Spleen (tissue), 11 donors: ENCODE measurements around the gene SLC1A4. TPM values are rescaled to one million over a fixed set of nuclear protein-coding genes. Genes with fewer than 3 reads are reported as not detected.
"Not testable (repeated sequence)": the region's sequence is repeated elsewhere in the genome, so short reads cannot be mapped to it uniquely, and the experiment has no call there.

Source experiments
- DNase-seq: peaks from one replicate; pipeline ENCODE4 v3.0.0-alpha.2; 2020
- H3K27ac ChIP-seq, 8 donors: fragments of 200-600 bp; sonication (generic) in 7 of 8; 1 replicate in 4 of 8; 2 replicates in 4 of 8; pipeline versions ENCODE4 v1.5.0 to v1.8.0; 2016 to 2021; ENCODE audit warnings: inconsistent platforms in 4 of 8, mild to moderate bottlenecking in 4 of 8, moderate library complexity in 1 of 8
- H3K27me3 ChIP-seq, 7 donors: fragments of 200-600 bp; sonication (generic) in 6 of 7; replicated peaks in 1 of 7; 1 replicate in 4 of 7; 2 replicates in 3 of 7; pipeline versions ENCODE4 v1.5.0 to v1.8.0; 2016 to 2021; ENCODE audit warnings: inconsistent platforms in 3 of 7, mild to moderate bottlenecking in 1 of 7
- H3K36me3 ChIP-seq, 6 donors: fragments of 200-600 bp; sonication (generic) in 5 of 6; 1 replicate in 4 of 6; 2 replicates in 2 of 6; pipeline versions ENCODE4 v1.5.0 to v1.8.0; 2016 to 2021; ENCODE audit warnings: inconsistent platforms in 2 of 6
- H3K4me1 ChIP-seq, 6 donors: fragments of 200-600 bp; sonication (generic) in 5 of 6; 1 replicate in 3 of 6; 2 replicates in 3 of 6; pipeline versions ENCODE4 v1.5.0 to v1.8.0; 2016 to 2021; ENCODE audit warnings: inconsistent platforms in 3 of 6
- H3K4me3 ChIP-seq, 8 donors: fragments of 200-600 bp; sonication (generic) in 7 of 8; 1 replicate in 4 of 8; 2 replicates in 4 of 8; pipeline versions ENCODE4 v1.5.0 to v1.8.0; 2016 to 2021; ENCODE audit warnings: inconsistent platforms in 4 of 8, mild to moderate bottlenecking in 4 of 8, moderate library complexity in 2 of 8
- H3K9me3 ChIP-seq, 8 donors: fragments of 200-600 bp; sonication (generic) in 7 of 8; 1 replicate in 4 of 8; 2 replicates in 4 of 8; pipeline versions ENCODE4 v1.5.0 to v1.8.0; 2016 to 2021; ENCODE audit warnings: inconsistent platforms in 4 of 8
- POLR2A ChIP-seq, 3 donors: fragments of 450-650 bp; IDR thresholded peaks; one replicate each; pipeline ENCODE4 v1.5.1; 2017; ENCODE audit warnings: antibody characterized with exemption in 3 of 3, mild to moderate bottlenecking in 1 of 3
- POLR2AphosphoS5 ChIP-seq, 3 donors: sonication (generic); formaldehyde crosslinking; IDR thresholded peaks; one replicate each; pipeline ENCODE4 v1.5.1; 2017; ENCODE audit warnings: antibody characterized with exemption in 3 of 3
- WGBS, 5 donors: extraction: QIAGEN DNeasy Blood & Tissue Kit in 3 of 5; methylation state at CpG; one replicate each; pipeline versions ENCODE4 v1.1.5 to v1.1.7; 2013 to 2018; 5-methylcytosine and 5-hydroxymethylcytosine counted together
- intact Hi-C: fragments of 100-400 bp; cut with DNase I; formaldehyde crosslinking; loops from one replicate; pipeline ENCODE4 v1.15.0; 2023; ENCODE audit warnings: low total_unique reads
- polyA plus RNA-seq, 3 donors: library from polyadenylated mRNA; stranded (reverse); fragments of 200-250 nt; gene quantifications; one replicate each; pipeline ENCODE4 v1.2.1, GENCODE V29; 2013
- total RNA-seq, 7 donors: library from RNA; depleted of rRNA in 3 of 7; stranded (reverse); fragments of >200 nt in 3 of 7; fragmentation: NEBNext Ultra II Directional in 4 of 7; extraction: Animal tissue kit (Norgen Biotek cat#: 25700) in 4 of 7; gene quantifications; one replicate each; pipeline versions ENCODE4 v1.1.0 to v1.2.1, GENCODE V29; 2016 to 2021
- TF ChIP-seq, protein P1 (sequence below), 11 experiments: fragments of 200-600 bp in 7 of 11; fragments of 450-650 bp in 4 of 11; sonication (generic) in 4 of 11; IDR thresholded peaks in 8 of 11; conservative IDR thresholded peaks in 3 of 11; 1 replicate in 7 of 11; 2 replicates in 4 of 11; pipeline versions ENCODE4 v1.4.0 to v1.8.0; 2016 to 2021; ENCODE audit warnings: antibody characterized with exemption in 11 of 11, inconsistent platforms in 4 of 11, mild to moderate bottlenecking in 1 of 11
- donor health status: healthy with polysubstance abuse.
- donor health status: DM: no; HTN: no; CAD: no; lungs with moderate emphysema.
- donor health status: DM: no; HTN: no; CAD: no.
- donor health status: Bipolar disorder and iron deficiency.
- donor health status: healthy.
- donor health status: DM: no; HTN: no; CAD: no.
- donor health status: DM: yes; HTN: yes; CAD: no.

SLC1A4 gene
- total and polyA plus RNA-seq, 10 donors: 2.5 to 32.0 (median 15.7) TPM

DNA sequence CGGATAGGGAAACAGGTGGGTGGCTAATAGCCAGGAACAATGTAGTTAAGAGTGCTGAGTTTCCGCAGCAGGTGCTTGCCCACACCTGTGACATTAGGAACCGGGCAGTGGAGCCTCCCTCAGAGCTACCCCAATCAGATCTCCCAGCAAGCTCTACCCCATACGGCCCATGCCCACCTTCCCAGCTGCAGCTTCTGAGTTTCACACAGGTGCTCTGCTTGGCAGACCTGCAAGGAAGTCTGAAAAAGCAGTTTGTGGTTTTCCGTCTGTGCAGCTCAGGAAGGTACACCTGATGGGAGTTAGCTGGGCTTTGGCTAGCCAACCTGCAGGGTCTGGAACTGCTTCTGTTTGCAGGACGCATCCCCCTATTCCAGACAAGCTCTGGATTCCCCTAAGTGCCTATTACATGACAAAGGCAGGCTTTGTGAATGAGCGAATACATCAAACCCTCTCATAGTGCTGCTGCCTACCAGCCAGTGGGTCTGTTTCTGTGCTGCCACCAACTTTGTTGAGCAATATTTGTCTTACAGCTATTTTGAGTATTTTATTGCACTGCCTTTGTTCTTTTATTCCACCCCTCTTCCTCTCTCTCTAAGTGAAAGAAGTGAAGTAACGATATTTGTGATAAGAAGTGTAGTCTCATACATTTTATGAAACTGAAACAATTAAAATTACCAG, 42.3 kb downstream of the SLC1A4 start:
- peak; percentile 80 for DNase-seq
- Histone ChIP-seq H3K36me3 (peaks cover 0 to 10% (median 0%) of the 10 kb centered on the region in 6 donors), H3K27ac (peak overlapping the region; percentile 9 to 87 (median 73)), H3K4me3 (peak overlapping the region in 7 of 8 donors; percentile 10 to 67 (median 32)), H3K27me3 (no peaks in the 10 kb centered on the region), H3K4me1 (peaks cover 30 to 96% (median 69%) of the 10 kb centered on the region in 6 donors), H3K9me3 (no peaks in the 10 kb centered on the region)
- TF ChIP-seq POLR2AphosphoS5 (IDR thresholded peaks at IDR 0.05) (peak in 2 of 3 donors; percentile 75 to 78), POLR2A (IDR thresholded peaks at IDR 0.05) (no peak)
- TF ChIP-seq, protein P1, sequence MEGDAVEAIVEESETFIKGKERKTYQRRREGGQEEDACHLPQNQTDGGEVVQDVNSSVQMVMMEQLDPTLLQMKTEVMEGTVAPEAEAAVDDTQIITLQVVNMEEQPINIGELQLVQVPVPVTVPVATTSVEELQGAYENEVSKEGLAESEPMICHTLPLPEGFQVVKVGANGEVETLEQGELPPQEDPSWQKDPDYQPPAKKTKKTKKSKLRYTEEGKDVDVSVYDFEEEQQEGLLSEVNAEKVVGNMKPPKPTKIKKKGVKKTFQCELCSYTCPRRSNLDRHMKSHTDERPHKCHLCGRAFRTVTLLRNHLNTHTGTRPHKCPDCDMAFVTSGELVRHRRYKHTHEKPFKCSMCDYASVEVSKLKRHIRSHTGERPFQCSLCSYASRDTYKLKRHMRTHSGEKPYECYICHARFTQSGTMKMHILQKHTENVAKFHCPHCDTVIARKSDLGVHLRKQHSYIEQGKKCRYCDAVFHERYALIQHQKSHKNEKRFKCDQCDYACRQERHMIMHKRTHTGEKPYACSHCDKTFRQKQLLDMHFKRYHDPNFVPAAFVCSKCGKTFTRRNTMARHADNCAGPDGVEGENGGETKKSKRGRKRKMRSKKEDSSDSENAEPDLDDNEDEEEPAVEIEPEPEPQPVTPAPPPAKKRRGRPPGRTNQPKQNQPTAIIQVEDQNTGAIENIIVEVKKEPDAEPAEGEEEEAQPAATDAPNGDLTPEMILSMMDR (IDR thresholded peaks at IDR 0.05 in 8 of 11, conservative IDR thresholded peaks at IDR 0.05 in 3 of 11): no peak
- 32 to 50% (median 37%) methylated on average over 8 of the region's 8 CpGs for WGBS, 5 donors
- intact Hi-C loops: loop anchor here (5.0 kb wide), 1 partner anchor 114 kb away; no protein-coding TSS in a partner anchor

DNA sequence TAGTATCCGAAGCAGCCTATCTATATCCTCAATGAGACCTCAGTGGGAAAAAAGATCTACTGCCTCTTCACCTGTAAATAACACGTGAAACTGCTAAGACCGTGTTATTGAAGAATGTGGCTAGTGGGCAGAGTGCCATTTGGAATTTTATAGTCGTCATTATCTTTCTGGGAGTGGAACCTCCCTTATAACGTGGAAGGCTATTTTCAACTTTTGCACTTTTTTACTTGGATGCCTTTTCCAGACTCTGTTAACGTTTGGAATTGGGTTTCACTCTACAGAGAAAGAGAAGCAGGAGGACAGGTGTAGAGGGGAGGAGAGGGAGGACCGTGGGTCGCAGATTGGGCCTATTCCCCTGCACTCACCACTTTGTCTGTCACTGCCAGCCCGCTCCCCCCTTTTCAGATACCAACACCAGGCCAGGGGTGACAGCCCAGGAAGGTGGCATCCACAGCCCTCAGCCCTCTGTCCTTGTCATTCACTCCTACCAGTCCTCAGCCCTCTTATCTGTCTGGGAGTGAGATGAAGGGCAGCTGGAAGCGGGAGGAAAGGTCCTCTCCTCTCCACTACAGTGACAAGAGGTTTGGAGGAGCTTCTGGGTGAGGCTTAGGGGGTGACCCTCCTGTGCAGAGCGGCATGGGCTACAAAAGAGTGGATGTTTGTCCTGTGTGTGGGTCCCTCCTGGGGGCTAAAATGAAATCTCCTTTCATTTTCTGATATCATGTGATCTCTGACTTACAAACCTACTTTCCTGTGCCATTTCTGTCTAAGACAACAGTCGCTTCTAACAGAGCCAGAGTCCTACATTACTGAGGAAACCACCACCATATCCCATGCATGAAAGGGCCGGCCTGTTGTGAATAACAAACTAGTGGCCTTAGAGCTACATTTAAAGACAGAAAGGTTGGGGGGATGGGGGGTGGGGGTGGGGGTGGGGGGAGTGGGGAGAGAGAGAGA, 43.1 kb downstream of the SLC1A4 start:
- TF ChIP-seq POLR2A (IDR thresholded peaks at IDR 0.05) (no peak), POLR2AphosphoS5 (IDR thresholded peaks at IDR 0.05) (no peak)
- TF ChIP-seq, protein P1 (IDR thresholded peaks at IDR 0.05 in 8 of 11, conservative IDR thresholded peaks at IDR 0.05 in 3 of 11): no peak
- peak overlapping the region; percentile 9 to 87 (median 73) for H3K27ac ChIP-seq
- peaks cover 30 to 87% (median 61%) of the 10 kb centered on the region in 6 donors for H3K4me1 ChIP-seq
- intact Hi-C loops: loop anchor here (5.0 kb wide), 1 partner anchor 115 kb away; no protein-coding TSS in a partner anchor
- WGBS, 5 donors: 45 to 56% (median 47%) methylated on average over 13 of the region's 13 CpGs
- DNase-seq: no peak
- H3K9me3 ChIP-seq: no peaks in the 10 kb centered on the region
- H3K27me3 ChIP-seq: no peaks in the 10 kb centered on the region
- peaks cover 0 to 18% (median 0%) of the 10 kb centered on the region in 6 donors for H3K36me3 ChIP-seq
- H3K4me3 ChIP-seq: peak overlapping the region in 7 of 8 donors; percentile 10 to 67 (median 32)

DNA sequence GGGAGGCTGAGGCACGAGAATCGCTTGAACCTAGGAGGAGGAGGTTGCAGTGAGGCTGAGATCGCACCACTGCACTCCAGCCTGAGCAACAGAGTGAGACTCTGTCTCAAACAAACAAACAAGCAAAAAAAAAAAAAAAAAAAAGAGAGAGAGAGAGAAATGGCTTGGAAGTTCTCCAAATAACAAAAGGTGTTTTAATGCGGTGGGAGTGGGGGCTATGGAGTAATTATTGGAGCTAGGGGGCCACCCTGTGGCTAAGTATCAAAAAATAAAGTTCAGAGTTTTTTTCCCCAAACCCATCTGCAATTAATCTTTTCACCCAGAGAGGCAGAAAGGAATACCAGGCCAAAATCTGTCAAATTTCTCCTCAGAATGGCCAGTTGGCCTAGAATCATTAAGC, 44.0 kb downstream of the SLC1A4 start:
- no peak for DNase-seq
- intact Hi-C loops: loop anchor here (5.0 kb wide), 1 partner anchor 116 kb away; no protein-coding TSS in a partner anchor
- H3K4me3 ChIP-seq: no peak overlapping the region
- peak overlapping the region in 4 of 8 donors; percentile 9 to 81 (median 65) for H3K27ac ChIP-seq
- TF ChIP-seq POLR2A (IDR thresholded peaks at IDR 0.05): no peak
- TF ChIP-seq, protein P1 (IDR thresholded peaks at IDR 0.05 in 8 of 11, conservative IDR thresholded peaks at IDR 0.05 in 3 of 11): peak in 6 of 11 experiments; percentile 15 to 51 (median 24)
- H3K4me1 ChIP-seq: peaks cover 24 to 79% (median 52%) of the 10 kb centered on the region in 6 donors
- H3K27me3 ChIP-seq: no peaks in the 10 kb centered on the region
- peaks cover 0 to 27% (median 0%) of the 10 kb centered on the region in 6 donors for H3K36me3 ChIP-seq
- 67 to 77% (median 72%) methylated on average over 4 of the region's 4 CpGs for WGBS, 5 donors
- H3K9me3 ChIP-seq: no peaks in the 10 kb centered on the region

DNA sequence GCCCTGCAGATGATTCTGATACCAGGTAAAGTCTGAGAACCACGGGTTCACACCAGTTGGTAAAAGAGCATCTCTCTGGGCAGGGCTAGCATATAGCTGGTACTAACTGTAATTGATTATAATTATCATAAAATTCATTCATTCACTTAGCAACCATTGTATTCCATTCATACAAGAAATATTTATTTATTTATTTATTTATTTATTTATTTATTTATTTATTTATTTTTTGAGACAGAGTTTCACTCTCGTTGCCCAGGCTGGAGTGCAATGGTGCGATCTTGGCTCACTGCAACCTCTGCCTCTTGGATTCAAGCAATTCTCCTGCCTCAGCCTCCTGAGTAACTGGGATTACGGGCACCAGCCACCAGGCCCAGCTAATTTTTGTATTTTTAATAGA, 44.5 kb downstream of the SLC1A4 start:
- H3K4me3 ChIP-seq, H3K9me3 ChIP-seq, DNase-seq, H3K27me3 ChIP-seq: not testable (repeated sequence)
- intact Hi-C loops: loop anchor here (5.0 kb wide), 1 partner anchor 116 kb away; no protein-coding TSS in a partner anchor
- Histone ChIP-seq H3K36me3 (peaks cover 0 to 30% (median 0%) of the 10 kb centered on the region in 6 donors), H3K4me1 (peaks cover 19 to 74% (median 47%) of the 10 kb centered on the region in 6 donors), H3K27ac (peak overlapping the region in 4 of 8 donors; percentile 9 to 81 (median 65))
- WGBS, 5 donors: 87 to 92% (median 90%) methylated on average over 4 of the region's 4 CpGs
